ENCODE results near the gene CFAP299.
"Not testable (repeated sequence)": the region's sequence is repeated elsewhere in the genome, so short reads cannot be mapped to it uniquely, and the experiment has no call there.

Gene CFAP299

GRCh38 chr4:80331693-80332092 is 3.8 kb upstream of the CFAP299 start:
- no peak for DNase-seq (ENCODE audit: low spot score)

GRCh38 chr4:80333121-80333520 is 2.4 kb upstream of the CFAP299 start:
- no peak for DNase-seq (ENCODE audit: low spot score)

- DNase-seq (ENCODE audit: low spot score) = no peak
These were observed 962 bp upstream of the CFAP299 start for GRCh38 chr4:80334568-80334967.

- no peak for DNase-seq (ENCODE audit: low spot score)
These were observed 340 bp upstream of the CFAP299 start for GRCh38 chr4:80335226-80335553.

GRCh38 chr4:80336582-80336981 is 1.1 kb downstream of the CFAP299 start:
- DNase-seq (ENCODE audit: low spot score) = peak; percentile 62

- no peak for DNase-seq (ENCODE audit: low spot score)
These were observed 4.5 kb downstream of the CFAP299 start for GRCh38 chr4:80340036-80340435.

- not testable (repeated sequence) for DNase-seq (ENCODE audit: low spot score)
These were observed 7.2 kb downstream of the CFAP299 start for GRCh38 chr4:80342684-80343083.

GRCh38 chr4:80343887-80344286 is 8.4 kb downstream of the CFAP299 start:
- DNase-seq (ENCODE audit: low spot score) = no peak

GRCh38 chr4:80360084-80360483 is 24.6 kb downstream of the CFAP299 start:
- DNase-seq (ENCODE audit: low spot score) = no peak

GRCh38 chr4:80360900-80361299 is 25.4 kb downstream of the CFAP299 start:
- no peak for DNase-seq (ENCODE audit: low spot score)

GRCh38 chr4:80361329-80361900 is 25.9 kb downstream of the CFAP299 start:
- DNase-seq (ENCODE audit: low spot score) = peak; percentile 29

GRCh38 chr4:80362578-80363181 is 27.1 kb downstream of the CFAP299 start:
- peak; percentile 29 for DNase-seq (ENCODE audit: low spot score)

- peak; percentile 73 for DNase-seq (ENCODE audit: low spot score)
These were observed 30.4 kb downstream of the CFAP299 start for GRCh38 chr4:80365928-80366327.

GRCh38 chr4:80367737-80368136 is 32.2 kb downstream of the CFAP299 start:
- no peak for DNase-seq (ENCODE audit: low spot score)

- DNase-seq (ENCODE audit: low spot score) = no peak
These were observed 35.1 kb downstream of the CFAP299 start for GRCh38 chr4:80370635-80371034.

- DNase-seq (ENCODE audit: low spot score) = no peak
These were observed 35.5 kb downstream of the CFAP299 start for GRCh38 chr4:80371046-80371445.

- no peak for DNase-seq (ENCODE audit: low spot score)
These were observed 38.6 kb downstream of the CFAP299 start for GRCh38 chr4:80374180-80374579.

GRCh38 chr4:80382090-80382832 is 46.7 kb downstream of the CFAP299 start:
- DNase-seq (ENCODE audit: low spot score) = no peak

- no peak for DNase-seq (ENCODE audit: low spot score)
These were observed 50.1 kb downstream of the CFAP299 start for GRCh38 chr4:80385397-80386280.

- no peak for DNase-seq (ENCODE audit: low spot score)
These were observed 50.9 kb downstream of the CFAP299 start for GRCh38 chr4:80386281-80386886.

GRCh38 chr4:80387390-80388283 is 52.1 kb downstream of the CFAP299 start:
- DNase-seq (ENCODE audit: low spot score) = no peak

Data from cerebellar cortex (tissue), 1 donor.